HCT116 (cell line): ENCODE data around the gene MORC1. TPM values are rescaled to one million over a fixed set of nuclear protein-coding genes. Genes with fewer than 3 reads are reported as not detected.

ENCODE experiments used
- ATAC-seq: fragments of 200-7000 bp; cut with Tn5 transposase; 2 replicates; pipeline ENCODE4 v1.9.1; 2020; ENCODE audit warnings: mild to moderate bottlenecking, moderate library complexity
- BruUV-seq: library from RNA; stranded (reverse); fragments of 400-500 nt; replicated peaks from 2 replicates; lab custom pipeline; 2021; lab: Mats Ljungman, UMichigan
- CTCF ChIA-PET: fragments of 300-600 bp; sonication (Branson Sonifier 250); formaldehyde crosslinking; loops from one replicate; lab custom pipeline; 2021; ENCODE audit warnings: antibody characterized with exemption; lab: Charles Lee
- POLR2A ChIA-PET: fragments of 300-600, 350-600 bp; sonication (Branson Sonifier 250); formaldehyde crosslinking; loops from one replicate; lab custom pipeline; 2021; ENCODE audit warnings: antibody characterized with exemption; lab: Charles Lee
- RAD21 ChIA-PET, 2 experiments: fragments of 300-600 bp; sonication (Branson Sonifier 250); formaldehyde crosslinking; loops; one replicate each; lab custom pipeline; 2023; ENCODE audit warnings: low total read pairs in 2 of 2; ENCODE audit not compliant: uncharacterized antibody in 2 of 2, unreplicated experiment in 2 of 2, low non-redundant PET in 1 of 2; lab: Charles Lee
- DNase-seq: peaks from one replicate; pipeline ENCODE4 v3.0.0-alpha.2; 2010; ENCODE audit warnings: low read depth, low spot score
- H2AFZ ChIP-seq: fragments of 200-600 bp; shearing (Covaris generic), sonication (generic); 2 replicates; pipeline ENCODE4 v1.6.1; 2017; ENCODE audit warnings: low read depth, mixed run types, mixed read lengths, antibody characterized with exemption, low read length; ENCODE audit not compliant: poor library complexity, severe bottlenecking
- H3K27ac ChIP-seq: 2 replicates; pipeline ENCODE4 v1.5.1; 2012; ENCODE audit warnings: low read depth, low read length
- H3K27me3 ChIP-seq: fragments of 200-600 bp; sonication (generic); 2 replicates; pipeline ENCODE4 v1.6.1; 2016; ENCODE audit warnings: mixed run types, low read length, mixed read lengths; ENCODE audit not compliant: insufficient read depth
- H3K36me3 ChIP-seq, 2 experiments: fragments of 200-500 bp in 1 of 2; fragments of 200-600 bp in 1 of 2; sonication (Bioruptor generic) in 1 of 2; sonication (generic) in 1 of 2; 2 replicates each; pipeline versions ENCODE4 v1.5.1 to v1.6.1; 2014 to 2016; ENCODE audit warnings: low read length in 2 of 2, inconsistent platforms in 1 of 2, mixed read lengths in 1 of 2, mixed run types in 1 of 2; ENCODE audit not compliant: insufficient read depth in 2 of 2, control insufficient read depth in 1 of 2
- H3K4me1 ChIP-seq, 2 experiments: fragments of 200-600 bp in 1 of 2; sonication (generic) in 1 of 2; 2 replicates each; pipeline versions ENCODE4 v1.5.1 to v1.6.1; 2012 to 2017; ENCODE audit warnings: low read length in 2 of 2, inconsistent platforms in 1 of 2, mild to moderate bottlenecking in 1 of 2, mixed read lengths in 1 of 2, mixed run types in 1 of 2, moderate library complexity in 1 of 2; ENCODE audit not compliant: insufficient read depth in 2 of 2, control insufficient read depth in 1 of 2
- H3K4me2 ChIP-seq: fragments of 200-600 bp; sonication (generic); 2 replicates; pipeline ENCODE4 v1.6.1; 2017; ENCODE audit warnings: mixed run types, low read length, mixed read lengths
- H3K4me3 ChIP-seq, 2 experiments: fragments of 200-600 bp in 1 of 2; sonication (generic) in 1 of 2; replicated peaks in 1 of 2; 2 replicates each; pipeline ENCODE4 v1.5.1; 2011 to 2016; ENCODE audit warnings: low read length in 2 of 2, control low read depth in 1 of 2, low read depth in 1 of 2, mild to moderate bottlenecking in 1 of 2, mixed read lengths in 1 of 2, mixed run types in 1 of 2
- H3K79me2 ChIP-seq: fragments of 200-600 bp; sonication (generic); 2 replicates; pipeline ENCODE4 v1.6.1; 2017; ENCODE audit warnings: mild to moderate bottlenecking, mixed run types, low read length, moderate library complexity, mixed read lengths; ENCODE audit not compliant: insufficient read depth
- H3K9ac ChIP-seq: fragments of 200-600 bp; sonication (generic); 2 replicates; pipeline ENCODE4 v1.6.1; 2016; ENCODE audit warnings: low read length, mixed read lengths
- H3K9me2 ChIP-seq: fragments of 200-600 bp; sonication (generic), shearing (Covaris generic); 2 replicates; pipeline ENCODE4 v1.6.1; 2017; ENCODE audit warnings: mixed run types, mild to moderate bottlenecking, moderate library complexity; ENCODE audit not compliant: insufficient read depth
- H3K9me3 ChIP-seq, 2 experiments: fragments of 200-500 bp in 1 of 2; fragments of 200-600 bp in 1 of 2; sonication (Bioruptor generic) in 1 of 2; sonication (generic) in 1 of 2; 2 replicates each; pipeline ENCODE4 v1.6.1; 2014 to 2017; ENCODE audit warnings: low read length in 2 of 2, mixed read lengths in 2 of 2, inconsistent platforms in 1 of 2, low read depth in 1 of 2, mild to moderate bottlenecking in 1 of 2, mixed run types in 1 of 2, moderate library complexity in 1 of 2; ENCODE audit not compliant: control insufficient read depth in 1 of 2, insufficient read depth in 1 of 2
- H4K20me1 ChIP-seq: fragments of 200-600 bp; sonication (generic), shearing (Covaris generic); 2 replicates; pipeline ENCODE4 v1.6.1; 2017; ENCODE audit warnings: mixed run types, mild to moderate bottlenecking, moderate library complexity; ENCODE audit not compliant: insufficient read depth
- EGR1 ChIP-seq: IDR thresholded peaks from 2 replicates; pipeline ENCODE4 v1.6.1; 2012; ENCODE audit warnings: low read depth
- FOSL1 ChIP-seq: IDR thresholded peaks from 2 replicates; pipeline ENCODE4 v1.6.1; 2012; ENCODE audit warnings: low read depth
- POLR2A ChIP-seq: IDR thresholded peaks from 2 replicates; pipeline ENCODE4 v1.7.0; 2011; ENCODE audit warnings: borderline replicate concordance; ENCODE audit not compliant: insufficient read depth, insufficient read length; ENCODE audit errors: extremely low read depth
- YY1 ChIP-seq: IDR thresholded peaks from 2 replicates; pipeline ENCODE4 v1.6.1; 2011; ENCODE audit warnings: low read length, low read depth, moderate library complexity, mild to moderate bottlenecking; ENCODE audit not compliant: insufficient replicate concordance; ENCODE audit errors: extremely low read depth
- intact Hi-C: fragments of 100-400 bp; cut with micrococcal nuclease; formaldehyde crosslinking; loops from 2 replicates; pipeline ENCODE4 v1.10.0; 2022
- total RNA-seq: library from RNA; stranded (reverse); gene quantifications from one replicate; pipeline ENCODE4 v1.2.1, GENCODE V29; 2021; ENCODE audit not compliant: unreplicated experiment
- TF ChIP-seq, protein P1 (sequence below): IDR thresholded peaks from 2 replicates; pipeline ENCODE4 v1.6.1; 2012; ENCODE audit warnings: low read depth
- TF ChIP-seq, protein P2 (sequence below): IDR thresholded peaks from 2 replicates; pipeline ENCODE4 v1.6.1; 2012
- TF ChIP-seq, protein P3 (sequence below): IDR thresholded peaks from 2 replicates; pipeline ENCODE4 v1.6.1; 2012
- TF ChIP-seq, protein P4 (sequence below), 3 experiments: fragments of 200-600 bp in 1 of 3; sonication (generic) in 1 of 3; IDR thresholded peaks in 2 of 3; conservative IDR thresholded peaks in 1 of 3; 2 replicates each; pipeline ENCODE4 v1.5.1; 2012 to 2017; ENCODE audit warnings: low read depth in 2 of 3, low read length in 2 of 3, antibody characterized with exemption in 1 of 3, borderline replicate concordance in 1 of 3, control low read depth in 1 of 3, mild to moderate bottlenecking in 1 of 3, mixed read lengths in 1 of 3, mixed run types in 1 of 3, moderate library complexity in 1 of 3; ENCODE audit not compliant: insufficient read depth in 1 of 3

The MORC1 gene
- total RNA-seq, 1 experiment from 2014 or later, result not detected

- peak within 1 kb of the TSS; percentile 42 for H2AFZ ChIP-seq
- no TSS peak for BruUV-seq
- no peak within 1 kb of the TSS for H3K4me3 ChIP-seq
- CTCF ChIA-PET, result no interaction called here
- DNase-seq, result no peak
- H3K4me2 ChIP-seq, result no peak within 1 kb of the TSS
- H4K20me1 ChIP-seq, result no peaks in the 10 kb centered on the region
- RAD21 ChIA-PET, result no interaction called here
- intact Hi-C loops, result no loop called here
- POLR2A ChIA-PET, result no interaction called here
- H3K9ac ChIP-seq, result no peak within 1 kb of the TSS
- H3K79me2 ChIP-seq, result no peaks in the 10 kb centered on the region
- H3K27me3 ChIP-seq, result no peaks in the 10 kb centered on the region
- H3K9me2 ChIP-seq, result no peaks in the 10 kb centered on the region
- no peak for ATAC-seq
- no peaks in the 10 kb centered on the region for H3K36me3 ChIP-seq
- no peaks in the 10 kb centered on the region for H3K9me3 ChIP-seq
- H3K4me1 ChIP-seq, result no peaks in the 10 kb centered on the region
- no peak within 1 kb of the TSS for H3K27ac ChIP-seq
- TF ChIP-seq EGR1 (no peak), POLR2A (no peak), YY1 (no peak), FOSL1 (no peak)
- TF ChIP-seq, protein P1, sequence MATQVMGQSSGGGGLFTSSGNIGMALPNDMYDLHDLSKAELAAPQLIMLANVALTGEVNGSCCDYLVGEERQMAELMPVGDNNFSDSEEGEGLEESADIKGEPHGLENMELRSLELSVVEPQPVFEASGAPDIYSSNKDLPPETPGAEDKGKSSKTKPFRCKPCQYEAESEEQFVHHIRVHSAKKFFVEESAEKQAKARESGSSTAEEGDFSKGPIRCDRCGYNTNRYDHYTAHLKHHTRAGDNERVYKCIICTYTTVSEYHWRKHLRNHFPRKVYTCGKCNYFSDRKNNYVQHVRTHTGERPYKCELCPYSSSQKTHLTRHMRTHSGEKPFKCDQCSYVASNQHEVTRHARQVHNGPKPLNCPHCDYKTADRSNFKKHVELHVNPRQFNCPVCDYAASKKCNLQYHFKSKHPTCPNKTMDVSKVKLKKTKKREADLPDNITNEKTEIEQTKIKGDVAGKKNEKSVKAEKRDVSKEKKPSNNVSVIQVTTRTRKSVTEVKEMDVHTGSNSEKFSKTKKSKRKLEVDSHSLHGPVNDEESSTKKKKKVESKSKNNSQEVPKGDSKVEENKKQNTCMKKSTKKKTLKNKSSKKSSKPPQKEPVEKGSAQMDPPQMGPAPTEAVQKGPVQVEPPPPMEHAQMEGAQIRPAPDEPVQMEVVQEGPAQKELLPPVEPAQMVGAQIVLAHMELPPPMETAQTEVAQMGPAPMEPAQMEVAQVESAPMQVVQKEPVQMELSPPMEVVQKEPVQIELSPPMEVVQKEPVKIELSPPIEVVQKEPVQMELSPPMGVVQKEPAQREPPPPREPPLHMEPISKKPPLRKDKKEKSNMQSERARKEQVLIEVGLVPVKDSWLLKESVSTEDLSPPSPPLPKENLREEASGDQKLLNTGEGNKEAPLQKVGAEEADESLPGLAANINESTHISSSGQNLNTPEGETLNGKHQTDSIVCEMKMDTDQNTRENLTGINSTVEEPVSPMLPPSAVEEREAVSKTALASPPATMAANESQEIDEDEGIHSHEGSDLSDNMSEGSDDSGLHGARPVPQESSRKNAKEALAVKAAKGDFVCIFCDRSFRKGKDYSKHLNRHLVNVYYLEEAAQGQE, result no peak
- TF ChIP-seq, protein P2, sequence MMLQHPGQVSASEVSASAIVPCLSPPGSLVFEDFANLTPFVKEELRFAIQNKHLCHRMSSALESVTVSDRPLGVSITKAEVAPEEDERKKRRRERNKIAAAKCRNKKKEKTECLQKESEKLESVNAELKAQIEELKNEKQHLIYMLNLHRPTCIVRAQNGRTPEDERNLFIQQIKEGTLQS, result no peak
- TF ChIP-seq, protein P3, sequence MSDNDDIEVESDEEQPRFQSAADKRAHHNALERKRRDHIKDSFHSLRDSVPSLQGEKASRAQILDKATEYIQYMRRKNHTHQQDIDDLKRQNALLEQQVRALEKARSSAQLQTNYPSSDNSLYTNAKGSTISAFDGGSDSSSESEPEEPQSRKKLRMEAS, result no peak
- TF ChIP-seq, protein P4, sequence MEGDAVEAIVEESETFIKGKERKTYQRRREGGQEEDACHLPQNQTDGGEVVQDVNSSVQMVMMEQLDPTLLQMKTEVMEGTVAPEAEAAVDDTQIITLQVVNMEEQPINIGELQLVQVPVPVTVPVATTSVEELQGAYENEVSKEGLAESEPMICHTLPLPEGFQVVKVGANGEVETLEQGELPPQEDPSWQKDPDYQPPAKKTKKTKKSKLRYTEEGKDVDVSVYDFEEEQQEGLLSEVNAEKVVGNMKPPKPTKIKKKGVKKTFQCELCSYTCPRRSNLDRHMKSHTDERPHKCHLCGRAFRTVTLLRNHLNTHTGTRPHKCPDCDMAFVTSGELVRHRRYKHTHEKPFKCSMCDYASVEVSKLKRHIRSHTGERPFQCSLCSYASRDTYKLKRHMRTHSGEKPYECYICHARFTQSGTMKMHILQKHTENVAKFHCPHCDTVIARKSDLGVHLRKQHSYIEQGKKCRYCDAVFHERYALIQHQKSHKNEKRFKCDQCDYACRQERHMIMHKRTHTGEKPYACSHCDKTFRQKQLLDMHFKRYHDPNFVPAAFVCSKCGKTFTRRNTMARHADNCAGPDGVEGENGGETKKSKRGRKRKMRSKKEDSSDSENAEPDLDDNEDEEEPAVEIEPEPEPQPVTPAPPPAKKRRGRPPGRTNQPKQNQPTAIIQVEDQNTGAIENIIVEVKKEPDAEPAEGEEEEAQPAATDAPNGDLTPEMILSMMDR (IDR thresholded peaks at IDR 0.05 in 2 of 3, conservative IDR thresholded peaks at IDR 0.05 in 1 of 3; ENCODE audit: borderline replicate concordance in 1 of 3, insufficient read depth in 1 of 3, low read depth in 2 of 3, low read length in 2 of 3), result no peak
These were observed 164.2 kb downstream of the MORC1 start, which contains the start of gene GUCA1C for GRCh38 chr3:108953700-108954099. Gene GUCA1C (minus strand): TSS chr3:108953879. CDS start chr3:108953762, 117 bp downstream.
